ENCODE results near the gene DUSP28.

DNA sequence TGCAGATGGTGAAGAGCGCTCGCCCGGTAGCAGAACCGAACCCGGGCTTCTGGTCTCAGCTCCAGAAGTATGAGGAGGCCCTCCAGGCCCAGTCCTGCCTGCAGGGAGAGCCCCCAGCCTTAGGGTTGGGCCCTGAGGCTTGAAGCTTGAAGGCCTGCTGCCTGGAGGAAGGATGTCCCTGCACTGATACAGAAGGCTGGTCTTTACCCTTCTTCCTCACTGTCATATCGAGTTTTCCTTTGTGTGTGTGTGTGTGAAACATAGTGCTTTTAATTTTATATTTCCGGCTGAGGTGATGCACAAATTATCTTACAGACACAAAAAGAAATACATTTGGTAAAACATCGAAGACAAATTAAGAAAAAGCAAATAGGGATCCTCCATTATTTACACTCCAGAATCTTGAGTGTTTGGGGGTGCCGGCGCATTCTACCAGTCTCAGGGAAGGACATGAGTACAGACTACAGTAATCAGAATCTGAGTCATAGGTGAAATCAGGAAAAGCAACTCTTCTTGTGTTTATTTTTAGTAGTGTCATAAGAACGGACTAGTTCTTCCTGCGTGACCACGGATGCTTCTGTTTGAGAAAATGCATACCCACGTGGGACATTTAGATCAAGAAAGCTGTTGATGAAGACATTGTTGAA, 1.3 kb downstream of the DUSP28 start:
- TF ChIP-seq POLR2A (IDR thresholded peaks at IDR 0.05), result no peak
- TF ChIP-seq EP300 (IDR thresholded peaks at IDR 0.05), result no peak

Data from ovary (tissue), 1 donor.